Loucy (cell line): ENCODE results near the gene PCOLCE2.

Experiments
- H2AFZ ChIP-seq: fragments of 200-600 bp; sonication (generic); 2 replicates; pipeline ENCODE4 v1.6.0; 2016; ENCODE audit warnings: antibody characterized with exemption, mild to moderate bottlenecking, low read length, moderate library complexity
- H3F3A ChIP-seq: fragments of 200-600 bp; 2 replicates; pipeline ENCODE4 v1.6.0; 2016; ENCODE audit warnings: antibody characterized with exemption, low read depth, mild to moderate bottlenecking
- H3K27me3 ChIP-seq: fragments of 200-600 bp; sonication (generic); 2 replicates; pipeline ENCODE4 v1.6.1; 2014; ENCODE audit warnings: low read length, mild to moderate bottlenecking; ENCODE audit not compliant: insufficient read depth, poor library complexity, severe bottlenecking
- H3K36me3 ChIP-seq: fragments of 200-600 bp; sonication (generic); 2 replicates; pipeline ENCODE4 v1.6.1; 2016; ENCODE audit warnings: low read length; ENCODE audit not compliant: insufficient read depth
- H3K4me1 ChIP-seq: fragments of 200-600 bp; sonication (generic); 2 replicates; pipeline ENCODE4 v1.5.1; 2014; ENCODE audit warnings: low read length, mild to moderate bottlenecking; ENCODE audit not compliant: insufficient read depth, poor library complexity, severe bottlenecking
- H3K4me2 ChIP-seq: fragments of 200-600 bp; sonication (generic); 2 replicates; pipeline ENCODE4 v1.6.0; 2014; ENCODE audit warnings: antibody characterized with exemption, low read length, low read depth, mild to moderate bottlenecking; ENCODE audit not compliant: poor library complexity, severe bottlenecking
- H3K4me3 ChIP-seq: fragments of 200-600 bp; sonication (generic); 2 replicates; pipeline ENCODE4 v1.5.1; 2014; ENCODE audit warnings: low read length, mild to moderate bottlenecking, mixed read lengths; ENCODE audit not compliant: poor library complexity, severe bottlenecking
- H3K79me2 ChIP-seq: fragments of 200-600 bp; sonication (generic); 2 replicates; pipeline ENCODE4 v1.6.1; 2014; ENCODE audit warnings: low read length; ENCODE audit not compliant: insufficient read depth
- H3K9ac ChIP-seq: fragments of 200-600 bp; sonication (generic); 2 replicates; pipeline ENCODE4 v1.6.0; 2014; ENCODE audit warnings: mild to moderate bottlenecking, low read depth, low read length, moderate library complexity; ENCODE audit not compliant: poor library complexity, severe bottlenecking
- H3K9me2 ChIP-seq: fragments of 200-600 bp; sonication (generic); replicated peaks from 2 replicates; pipeline ENCODE4 v1.6.1; 2016; ENCODE audit warnings: low read depth, low read length, mixed read lengths
- H3K9me3 ChIP-seq: fragments of 200-600 bp; sonication (generic); 2 replicates; pipeline ENCODE4 v1.6.1; 2014; ENCODE audit warnings: mild to moderate bottlenecking, antibody characterized with exemption, low read length, low read depth; ENCODE audit not compliant: insufficient read depth
- H4K20me1 ChIP-seq: fragments of 200-600 bp; sonication (generic); 2 replicates; pipeline ENCODE4 v1.6.0; 2014; ENCODE audit warnings: antibody characterized with exemption, low read length, mild to moderate bottlenecking; ENCODE audit not compliant: insufficient read depth, poor library complexity, severe bottlenecking
- CTCF ChIP-seq: fragments of 200-600 bp; sonication (generic); conservative IDR thresholded peaks from 2 replicates; pipeline ENCODE4 v1.5.1; 2014; ENCODE audit warnings: mild to moderate bottlenecking, antibody characterized with exemption, low read length
- EZH2phosphoT487 ChIP-seq: fragments of 200-600 bp; IDR thresholded peaks from 2 replicates; pipeline ENCODE4 v1.6.1; 2018; ENCODE audit warnings: antibody characterized with exemption, mild to moderate bottlenecking, moderate library complexity, borderline replicate concordance

Gene PCOLCE2

GRCh38 chr3:142846779-142847577, 41.9 kb downstream of the PCOLCE2 start:
- Histone ChIP-seq H3K4me3 (no peak overlapping the region), H3K4me1 (no peaks in the 10 kb centered on the region), H3F3A (no peaks in the 10 kb centered on the region), H2AFZ (no peak overlapping the region), H3K9me3 (no peaks in the 10 kb centered on the region), H3K79me2 (no peaks in the 10 kb centered on the region), H3K4me2 (no peak overlapping the region), H4K20me1 (no peaks in the 10 kb centered on the region), H3K9ac (no peak overlapping the region), H3K36me3 (no peaks in the 10 kb centered on the region), H3K9me2 (no peaks in the 10 kb centered on the region), H3K27me3 (no peaks in the 10 kb centered on the region)
- TF ChIP-seq EZH2phosphoT487 (no peak), CTCF (no peak)

GRCh38 chr3:142844339-142844977, 44.4 kb downstream of the PCOLCE2 start:
- Histone ChIP-seq H3K79me2 (no peaks in the 10 kb centered on the region), H3K27me3 (no peaks in the 10 kb centered on the region), H3K36me3 (no peaks in the 10 kb centered on the region), H3K4me1 (no peaks in the 10 kb centered on the region), H3K9me3 (no peaks in the 10 kb centered on the region), H4K20me1 (no peaks in the 10 kb centered on the region), H3K9ac (no peak overlapping the region), H3K4me2 (no peak overlapping the region), H3K4me3 (no peak overlapping the region), H3F3A (no peaks in the 10 kb centered on the region), H2AFZ (peak overlapping the region; percentile 42), H3K9me2 (no peaks in the 10 kb centered on the region)
- TF ChIP-seq EZH2phosphoT487, result no peak
- peak; percentile 72 for TF ChIP-seq CTCF

- Histone ChIP-seq H3K4me3 (no peak overlapping the region), H3K4me2 (no peak overlapping the region), H3K9me2 (no peaks in the 10 kb centered on the region), H3K4me1 (peaks cover 6% of the 10 kb centered on the region), H4K20me1 (no peaks in the 10 kb centered on the region), H3F3A (no peaks in the 10 kb centered on the region), H3K9me3 (no peaks in the 10 kb centered on the region), H2AFZ (no peak overlapping the region), H3K79me2 (no peaks in the 10 kb centered on the region), H3K36me3 (no peaks in the 10 kb centered on the region), H3K27me3 (no peaks in the 10 kb centered on the region), H3K9ac (no peak overlapping the region)
- TF ChIP-seq CTCF (no peak), EZH2phosphoT487 (no peak)
Measured at GRCh38 chr3:142839831-142840230, 49.1 kb downstream of the PCOLCE2 start.
